SKM-1 (cell line): ENCODE measurements around the gene C6orf89.
A peak's percentile ranks its signal among the peaks of the same experiment; 100 is the strongest.
"Not testable (repeated sequence)": the region's sequence is repeated elsewhere in the genome, so short reads cannot be mapped to it uniquely, and the experiment has no call there.

Source experiments
- DNase-seq: peaks from one replicate; lab custom pipeline; 2025; ENCODE audit not compliant: unreplicated experiment; lab: John Stamatoyannopoulos, UW

The C6orf89 gene

DNA sequence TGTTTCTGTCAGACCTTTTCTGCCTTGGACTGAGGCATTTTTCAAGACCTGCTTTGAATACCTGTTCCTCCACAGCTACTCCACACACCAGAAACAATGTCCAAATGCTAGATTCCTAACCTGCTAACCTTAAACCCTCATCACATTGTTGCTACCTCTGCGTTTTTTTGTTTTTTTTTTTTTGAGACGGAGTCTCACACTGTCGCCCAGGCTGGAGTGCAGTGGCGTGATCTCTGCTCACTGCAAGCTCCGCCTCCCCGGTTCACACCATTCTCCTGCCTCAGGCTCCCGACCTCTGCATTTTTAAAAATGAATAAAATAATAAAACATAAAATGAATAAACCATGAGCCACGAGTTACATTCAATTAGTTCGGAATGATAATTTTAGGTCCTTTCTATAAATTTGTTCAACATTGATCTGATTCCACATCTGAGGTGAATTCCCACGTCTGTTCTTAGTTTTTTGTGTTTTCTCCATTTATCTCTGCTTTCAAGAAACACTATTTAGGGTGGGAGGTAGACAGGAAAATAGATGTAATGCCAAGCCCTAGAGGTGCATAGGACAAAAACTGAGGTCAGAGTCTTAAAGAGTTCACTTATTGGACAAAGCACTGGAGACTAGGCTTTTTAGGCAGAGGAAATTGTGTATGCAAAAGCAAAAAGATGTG lies 1.3 kb downstream of the C6orf89 start:
- no peak for DNase-seq

DNA sequence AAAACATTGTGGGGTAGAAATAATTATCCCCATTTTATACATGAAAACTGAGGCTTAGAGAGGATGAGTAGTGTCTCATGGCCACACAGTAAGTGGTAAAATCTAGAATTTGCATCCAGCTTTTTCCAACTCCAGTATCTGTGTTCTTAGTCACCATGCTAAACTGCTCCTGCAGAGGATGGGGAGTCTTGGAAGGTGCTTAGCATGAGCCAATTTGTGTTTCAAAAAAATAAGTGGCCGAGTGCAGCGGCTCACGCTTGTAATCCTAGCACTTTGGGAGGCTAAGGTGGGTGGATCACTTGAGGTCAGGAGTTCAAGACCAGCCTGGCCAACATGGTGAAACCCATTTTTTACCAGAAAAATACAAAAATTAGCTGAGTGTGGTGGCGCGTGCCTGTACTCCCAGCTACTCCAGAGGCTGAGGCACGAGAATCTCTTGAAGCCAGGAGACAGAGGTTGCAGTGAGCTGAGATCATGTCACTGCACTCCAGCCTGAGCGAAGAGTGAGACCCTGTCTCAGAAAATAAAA lies 2.4 kb downstream of the C6orf89 start:
- no peak for DNase-seq

DNA sequence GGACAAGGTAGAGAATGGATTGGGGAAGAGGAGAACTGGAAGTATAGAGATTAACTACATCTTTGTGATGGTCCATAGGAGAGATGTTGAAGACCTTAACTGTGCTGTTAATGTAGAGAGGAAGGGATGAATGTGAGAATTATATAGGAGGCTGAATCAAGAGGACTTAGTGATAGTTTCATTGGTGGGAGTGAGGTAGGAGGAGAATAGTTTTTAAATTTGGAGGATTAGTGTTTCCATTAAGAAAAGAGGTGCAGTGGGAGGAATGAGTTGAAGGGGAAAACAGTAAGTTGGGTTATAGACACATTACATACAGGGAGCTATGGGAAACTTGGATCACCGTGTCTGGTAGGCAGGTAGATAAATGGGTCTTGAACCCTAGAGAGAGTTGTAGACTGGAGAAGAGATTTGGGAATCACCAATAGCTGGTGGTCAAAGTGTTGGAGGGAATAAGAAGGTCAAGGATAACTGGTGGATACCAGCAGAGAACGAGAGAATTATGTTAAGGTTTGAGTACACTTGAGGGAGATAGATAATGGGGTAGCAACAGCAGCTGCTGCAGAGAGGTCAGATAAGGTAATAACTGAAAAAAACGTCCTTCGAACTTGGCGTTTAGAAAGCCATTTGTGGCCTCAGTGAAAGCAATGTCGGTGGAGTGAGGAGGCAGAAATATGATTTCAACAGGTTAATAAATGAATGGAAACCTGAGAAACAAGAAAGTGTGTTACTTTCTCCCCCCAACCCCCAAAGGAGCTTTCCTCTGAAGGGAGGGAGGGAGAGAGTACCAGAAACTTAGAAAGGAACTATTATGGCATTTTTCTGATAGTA lies 3.1 kb downstream of the C6orf89 start:
- no peak for DNase-seq

DNA sequence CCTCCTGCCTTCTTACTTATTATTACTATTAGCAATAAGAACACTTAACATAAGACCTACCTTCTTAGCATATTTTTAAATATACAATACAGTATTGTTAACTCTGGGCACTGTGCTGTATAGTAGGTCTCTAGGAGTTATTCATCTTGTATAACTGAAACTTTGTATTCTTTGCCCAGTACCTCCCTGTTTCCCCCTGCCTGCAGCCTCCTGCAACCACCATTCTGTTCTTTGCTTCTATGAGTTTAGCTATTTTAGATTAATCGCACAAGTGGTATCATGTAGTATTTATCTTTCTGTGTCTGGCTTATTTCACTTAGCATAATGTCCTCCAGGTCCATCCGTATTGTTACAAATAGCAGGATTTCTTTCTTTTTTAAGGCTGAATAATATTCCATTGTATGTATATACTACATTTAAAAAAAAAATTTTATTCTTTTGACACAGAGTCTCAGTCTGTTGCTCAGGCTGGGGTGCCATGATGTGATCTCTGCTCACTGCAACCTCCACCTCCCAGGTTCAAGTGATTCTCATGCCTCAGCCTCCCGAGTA lies 4.4 kb downstream of the C6orf89 start:
- no peak for DNase-seq

DNA sequence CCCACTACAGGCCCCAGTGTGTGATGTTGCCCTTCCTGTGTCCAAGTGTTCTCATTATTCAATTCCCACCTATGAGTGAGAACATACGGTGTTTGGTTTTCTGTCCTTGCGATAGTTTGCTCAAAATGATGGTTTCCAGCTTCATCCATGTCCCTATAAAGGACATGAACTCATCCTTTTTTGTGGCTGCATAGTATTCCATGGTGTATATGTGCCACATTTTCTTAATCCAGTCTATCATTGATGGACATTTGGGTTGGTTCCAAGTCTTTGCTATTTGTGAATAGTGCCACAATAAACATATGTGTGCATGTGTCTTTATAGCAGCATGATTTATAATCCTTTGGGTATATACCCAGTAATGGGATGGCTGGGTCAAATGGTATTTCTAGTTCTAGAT lies 5.4 kb downstream of the C6orf89 start:
- DNase-seq, result not testable (repeated sequence)

DNA sequence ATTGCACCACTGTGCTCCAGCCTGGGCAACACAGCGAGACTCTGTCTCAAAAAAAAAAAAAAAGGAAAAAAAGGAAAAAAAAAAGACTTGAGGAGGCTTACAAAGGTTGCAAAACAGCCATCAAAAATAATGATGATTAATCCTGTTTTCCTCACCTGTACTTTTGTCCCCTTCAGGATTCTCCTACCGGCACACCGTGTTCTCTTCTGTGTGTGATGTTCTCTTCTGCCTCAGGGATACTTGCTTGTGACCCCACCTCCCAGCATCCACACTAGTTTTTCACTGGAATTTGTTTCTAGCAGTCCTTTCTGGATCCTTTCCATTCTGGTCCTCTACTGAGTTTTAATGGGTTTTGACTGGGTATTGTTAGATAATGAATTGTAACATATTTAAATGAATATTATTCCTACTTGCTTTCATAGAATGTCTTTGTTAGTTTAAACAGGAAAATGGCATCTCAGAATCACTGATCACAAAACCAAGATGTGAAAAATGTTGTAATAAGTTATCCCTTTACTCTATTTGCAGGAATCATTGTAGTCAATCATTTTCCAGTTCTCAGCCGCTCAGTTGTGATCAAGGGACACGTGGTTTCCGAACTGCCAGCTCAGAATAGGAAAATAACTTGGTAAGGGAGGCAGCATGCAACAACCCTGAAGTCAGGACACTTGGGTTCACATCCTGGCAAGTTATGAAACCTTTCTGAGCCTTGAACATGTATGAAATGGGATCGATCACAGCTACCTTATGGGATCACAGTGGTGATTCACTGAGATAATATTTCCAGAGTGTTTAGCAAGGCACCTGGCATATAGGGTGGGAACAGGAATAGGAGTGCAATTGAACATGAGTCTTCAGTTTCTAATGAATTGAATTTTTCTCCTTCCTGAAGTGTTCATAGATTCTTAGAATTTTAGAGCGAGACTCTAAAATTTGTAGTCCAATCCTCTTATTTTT lies 8.5 kb downstream of the C6orf89 start:
- no peak for DNase-seq

DNA sequence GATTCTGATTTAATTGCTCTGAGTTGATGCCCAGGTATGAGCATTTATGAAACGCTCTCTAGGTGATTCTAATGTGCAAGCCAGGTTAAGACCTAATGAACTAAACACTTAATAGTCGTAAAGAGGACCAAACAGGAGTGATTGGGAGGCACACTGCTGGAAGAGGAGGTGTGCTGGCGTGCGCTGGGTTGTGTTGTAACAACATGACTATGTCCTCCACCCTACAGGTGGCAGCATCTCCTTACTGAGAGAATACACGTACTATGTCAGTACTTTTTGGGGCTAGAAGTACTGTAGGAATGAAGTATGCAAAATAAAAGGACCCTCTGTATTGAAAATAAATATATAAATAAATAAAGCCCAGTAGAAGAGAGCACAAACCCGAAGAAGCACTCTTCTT lies 11.9 kb downstream of the C6orf89 start:
- DNase-seq, result no peak

DNA sequence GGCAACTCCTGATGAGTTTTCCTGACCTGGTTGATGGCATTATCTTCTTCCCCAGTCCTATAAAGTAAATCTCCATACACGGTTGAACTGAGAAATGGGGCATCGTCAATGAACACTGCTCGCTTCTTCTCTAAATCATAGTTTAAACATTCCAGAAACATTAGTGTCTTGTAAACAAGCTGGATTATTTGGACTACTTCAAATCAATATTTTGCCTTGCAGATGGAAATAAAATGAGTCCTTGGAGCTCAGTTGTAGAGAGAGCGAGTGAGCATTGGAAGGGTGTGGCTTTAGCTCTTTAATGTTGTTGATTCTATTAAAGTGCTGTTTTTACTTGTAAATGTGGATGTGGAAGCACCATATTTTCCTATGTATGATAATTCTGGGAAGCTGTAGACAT lies 18.4 kb downstream of the C6orf89 start:
- DNase-seq, result no peak

DNA sequence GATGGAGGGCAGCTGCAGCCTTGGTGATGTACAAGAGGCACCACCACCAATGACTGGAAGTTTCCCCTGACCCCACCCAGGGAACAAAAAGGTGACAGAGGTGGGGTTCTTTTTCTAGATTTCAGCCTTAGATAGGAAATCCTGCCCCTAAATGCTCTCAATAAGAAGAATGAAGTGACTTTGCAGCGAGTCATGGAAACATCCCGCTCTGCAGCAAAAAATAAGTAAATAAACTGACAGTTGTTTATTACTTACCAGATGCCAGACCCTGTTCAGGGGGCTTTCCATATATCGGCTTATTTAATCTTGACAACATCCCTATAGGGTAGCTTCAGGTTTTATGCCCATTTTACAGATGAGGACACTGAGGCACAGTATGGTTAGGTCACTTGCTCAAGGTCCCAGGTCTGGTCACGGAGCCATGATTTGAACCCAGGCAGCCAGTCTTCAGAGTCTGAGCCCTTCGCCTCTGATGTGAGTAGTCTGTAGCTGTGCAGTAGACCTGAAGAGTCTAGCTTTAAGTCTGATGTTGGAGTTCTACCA lies 19.2 kb downstream of the C6orf89 start:
- DNase-seq, result no peak

DNA sequence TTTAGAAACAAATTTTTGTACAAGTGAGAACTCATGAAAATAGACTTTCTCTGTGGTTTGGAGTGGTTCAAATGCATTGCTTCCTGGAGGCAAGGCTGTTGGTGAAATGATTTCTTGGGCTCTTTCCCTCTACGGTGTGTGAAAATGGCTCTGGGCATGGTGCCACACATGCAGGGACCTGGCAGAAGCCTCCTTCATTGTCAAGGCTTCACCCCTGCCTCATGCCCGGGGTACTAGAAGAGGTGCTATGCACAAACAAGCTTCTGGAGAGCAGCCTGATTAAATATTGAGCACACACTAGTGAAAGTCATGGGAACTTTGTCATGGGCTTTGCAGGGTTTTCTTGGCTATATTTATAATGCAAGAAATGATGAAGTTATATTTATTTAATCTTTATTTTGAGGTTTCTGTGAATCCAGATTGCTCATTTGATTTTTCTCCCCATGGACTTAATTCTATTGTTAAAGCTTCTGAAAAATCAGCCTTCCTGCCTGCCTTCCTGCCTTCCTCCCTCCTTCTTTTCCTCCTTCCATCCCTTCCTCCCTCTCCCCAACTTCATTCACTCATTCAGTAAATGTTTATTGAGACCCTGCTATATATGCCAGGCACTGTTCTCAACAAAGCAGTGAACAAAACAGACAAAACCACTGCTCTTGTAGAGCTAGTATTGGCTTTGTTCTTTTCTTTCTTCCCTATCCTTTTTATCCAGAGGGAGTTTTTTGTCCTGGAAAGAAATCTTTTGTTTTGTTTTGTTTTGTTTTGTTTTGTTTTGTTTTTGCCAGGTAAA lies 21.0 kb downstream of the C6orf89 start:
- no peak for DNase-seq

DNA sequence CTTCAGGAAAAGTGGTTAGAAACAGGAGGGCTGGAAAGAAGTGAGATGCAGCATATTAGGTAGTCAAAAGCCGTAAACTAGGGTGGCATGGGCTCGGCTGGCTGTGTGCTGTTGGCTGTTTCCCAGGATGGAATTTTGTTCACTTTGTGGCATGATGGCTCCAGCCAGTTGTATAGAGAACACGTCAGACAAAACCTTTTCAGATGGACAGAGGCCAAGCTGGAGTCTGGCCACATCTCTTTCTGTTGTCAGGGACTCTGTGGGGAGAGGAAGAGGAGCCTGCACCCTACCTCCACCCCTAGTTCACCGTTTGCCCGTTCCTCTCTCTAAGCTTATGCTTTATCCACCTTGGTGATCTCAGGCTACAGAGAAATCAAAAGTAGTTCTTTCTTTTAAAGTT lies 22.0 kb downstream of the C6orf89 start:
- no peak for DNase-seq

DNA sequence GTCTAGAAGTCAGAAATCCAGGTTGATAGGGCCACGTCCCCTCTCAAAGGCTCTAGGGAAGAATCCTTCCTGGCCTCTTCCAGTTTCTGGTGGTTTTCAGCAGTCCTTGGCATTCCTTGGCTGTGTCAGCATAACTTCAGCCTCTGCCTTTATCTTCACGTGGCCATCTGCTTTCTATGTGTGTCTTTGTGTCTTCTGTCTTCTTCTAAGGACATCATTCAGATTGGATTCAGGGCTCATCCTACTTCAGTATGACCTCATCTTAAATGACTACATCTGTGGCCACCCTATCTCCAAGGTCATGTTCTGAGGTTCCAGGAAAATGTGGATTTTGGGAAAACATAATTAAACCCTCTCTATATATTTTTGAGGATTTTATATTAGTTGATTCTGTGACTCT lies 23.0 kb downstream of the C6orf89 start:
- DNase-seq, result no peak

DNA sequence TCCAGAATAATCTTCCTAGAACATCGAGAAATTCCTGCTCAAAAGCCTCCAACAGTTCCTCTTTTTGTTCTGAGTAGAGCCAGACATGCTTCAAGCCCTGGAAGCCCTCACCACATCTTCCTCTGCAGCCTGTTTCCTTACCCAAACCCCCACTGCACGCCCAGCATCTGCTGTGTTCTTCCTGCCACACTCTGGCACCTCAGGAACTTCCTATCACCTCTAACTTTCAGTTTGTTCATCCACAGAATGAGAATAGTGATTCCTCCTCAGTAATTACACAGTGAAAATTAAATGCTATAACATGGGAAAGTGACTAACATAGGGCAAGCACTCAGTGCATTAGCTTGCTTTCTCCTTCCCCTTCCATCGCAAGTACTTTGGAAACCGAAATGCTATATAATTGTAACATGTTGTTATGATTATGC lies 26.3 kb downstream of the C6orf89 start:
- DNase-seq, result peak; percentile 61

DNA sequence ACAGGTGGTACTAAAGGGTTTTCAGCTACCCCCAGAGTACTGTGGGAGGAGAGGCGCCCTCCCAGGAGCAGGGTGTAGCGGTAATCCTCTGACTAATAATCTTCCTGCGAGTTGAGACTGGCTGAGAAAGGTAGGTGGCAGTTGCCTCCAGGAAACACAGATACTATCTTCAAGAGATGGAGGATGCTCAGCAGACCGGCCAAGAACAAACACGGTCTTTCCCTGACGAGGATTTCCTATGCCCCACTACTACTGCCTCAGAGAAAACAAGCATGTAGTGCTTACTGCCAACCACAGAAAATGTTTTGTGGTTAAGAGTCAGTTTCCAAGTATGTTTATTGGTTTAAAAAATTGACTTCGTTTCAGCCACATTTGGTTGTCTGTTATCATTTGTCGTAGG lies 26.8 kb downstream of the C6orf89 start:
- no peak for DNase-seq

DNA sequence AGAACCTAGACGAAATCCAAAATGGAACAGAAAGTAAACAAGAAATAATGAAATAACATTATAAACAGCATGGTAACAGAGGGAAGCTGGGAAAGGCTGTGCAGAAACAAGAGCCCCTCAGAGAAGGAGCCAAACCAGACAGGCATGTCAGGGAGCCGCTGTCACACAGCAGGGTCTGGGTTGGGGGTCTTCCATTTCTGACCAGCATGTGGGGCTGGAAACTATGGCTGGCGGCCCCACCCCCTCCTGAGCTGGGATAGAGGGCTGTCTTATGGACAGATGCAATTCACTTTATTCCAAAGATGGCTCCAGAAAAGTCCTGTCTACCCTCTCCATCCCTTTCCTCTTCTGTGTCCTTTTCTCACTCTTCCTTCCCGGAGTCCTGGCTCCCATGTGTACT lies 27.3 kb downstream of the C6orf89 start:
- DNase-seq, result no peak

DNA sequence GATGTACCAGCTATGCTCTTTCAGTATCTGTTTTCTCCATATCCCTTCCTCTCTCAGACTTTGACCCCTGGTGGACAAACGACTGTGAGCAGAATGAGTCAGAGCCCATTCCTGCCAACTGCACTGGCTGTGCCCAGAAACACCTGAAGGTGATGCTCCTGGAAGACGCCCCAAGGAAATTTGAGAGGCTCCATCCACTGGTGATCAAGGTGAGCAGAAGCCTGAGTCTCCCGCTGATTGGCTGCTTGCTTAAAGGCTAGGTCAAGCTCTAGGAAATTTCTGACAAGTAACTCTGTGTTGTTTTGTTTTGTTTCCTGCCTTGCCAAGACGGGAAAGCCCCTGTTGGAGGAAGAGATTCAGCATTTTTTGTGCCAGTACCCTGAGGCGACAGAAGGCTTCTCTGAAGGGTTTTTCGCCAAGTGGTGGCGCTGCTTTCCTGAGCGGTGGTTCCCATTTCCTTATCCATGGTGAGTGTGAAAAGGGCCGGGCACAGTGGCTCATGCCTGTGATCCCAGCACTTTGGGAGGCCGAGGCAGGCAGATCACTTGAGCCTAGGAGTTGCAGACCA lies 28.6 kb downstream of the C6orf89 start:
- DNase-seq, result no peak

DNA sequence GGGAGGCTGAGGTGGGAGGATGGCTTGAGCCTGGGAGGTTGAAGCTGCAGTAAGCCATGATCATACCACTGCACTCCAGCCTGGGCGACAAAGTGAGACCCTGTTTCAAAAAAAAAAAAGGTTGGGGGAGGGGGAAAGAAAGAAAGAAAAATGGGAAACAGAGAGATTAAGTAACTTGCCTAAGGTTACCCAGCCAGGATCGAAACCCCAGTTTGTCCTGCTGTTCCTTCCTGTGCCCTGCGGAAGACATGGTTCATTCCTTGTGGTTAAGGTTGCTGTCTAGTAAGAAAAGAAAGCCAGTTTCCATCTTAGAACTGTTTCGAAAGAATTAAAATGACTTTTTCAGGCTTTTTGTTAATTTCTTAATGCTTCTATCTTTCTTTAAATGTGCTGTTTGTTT lies 29.8 kb downstream of the C6orf89 start:
- DNase-seq, result no peak

DNA sequence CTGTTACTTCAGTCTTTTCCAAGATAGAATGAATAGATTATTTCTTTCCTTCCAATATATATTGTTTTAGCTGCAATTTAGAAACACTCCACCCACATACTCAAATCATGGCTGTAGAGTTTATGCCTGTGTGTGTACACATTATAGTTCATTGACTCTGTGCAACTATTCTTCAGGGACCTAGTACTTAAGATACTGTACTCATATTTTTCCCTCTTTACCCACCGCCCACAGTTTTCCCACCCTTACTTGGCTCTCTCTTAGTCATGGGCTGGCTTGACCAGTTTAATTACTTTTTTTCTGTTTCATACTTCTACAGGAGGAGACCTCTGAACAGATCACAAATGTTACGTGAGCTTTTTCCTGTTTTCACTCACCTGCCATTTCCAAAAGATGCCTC lies 30.4 kb downstream of the C6orf89 start:
- no peak for DNase-seq

DNA sequence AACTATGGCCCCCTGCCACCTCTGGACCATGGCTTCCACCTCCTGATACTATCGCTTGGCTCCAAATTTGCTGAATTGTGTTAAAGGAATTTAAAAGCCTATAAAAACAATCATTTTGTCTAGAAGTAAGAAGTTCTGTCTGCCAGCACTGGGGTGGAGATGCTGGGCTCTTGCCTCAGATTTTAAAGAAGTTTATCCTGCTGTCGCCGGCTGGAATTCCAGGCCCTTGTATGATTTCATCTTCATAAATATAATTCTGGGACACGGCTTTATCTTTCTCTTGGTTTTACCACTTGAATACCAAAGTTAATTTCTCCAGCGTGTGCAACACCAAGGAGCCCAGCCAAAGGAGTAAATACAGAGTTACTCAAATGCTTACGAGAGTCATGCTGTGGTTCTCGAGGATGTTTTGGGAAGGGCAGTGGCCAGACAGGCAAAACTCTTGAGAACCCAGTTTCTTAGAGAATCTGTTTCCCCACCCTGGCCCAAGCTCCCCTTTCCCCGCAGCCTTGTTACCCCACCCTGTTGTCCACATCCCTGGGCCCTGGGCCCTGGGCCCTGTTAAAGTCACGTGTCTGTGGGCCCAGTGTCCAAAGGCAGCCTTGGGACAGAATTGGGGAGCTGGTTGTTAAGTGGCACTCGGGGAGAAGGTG lies 31.9 kb downstream of the C6orf89 start:
- DNase-seq, result no peak
